Measurements from ENCODE around the gene MAP6. TPM values are rescaled to one million over a fixed set of nuclear protein-coding genes. Genes with fewer than 3 reads are reported as not detected.
A peak's percentile ranks its signal among the peaks of the same experiment; 100 is the strongest.

Gene MAP6
- total and polyA plus RNA-seq, 9 donors: 6.1 to 13.4 (median 9.8) TPM

DNA sequence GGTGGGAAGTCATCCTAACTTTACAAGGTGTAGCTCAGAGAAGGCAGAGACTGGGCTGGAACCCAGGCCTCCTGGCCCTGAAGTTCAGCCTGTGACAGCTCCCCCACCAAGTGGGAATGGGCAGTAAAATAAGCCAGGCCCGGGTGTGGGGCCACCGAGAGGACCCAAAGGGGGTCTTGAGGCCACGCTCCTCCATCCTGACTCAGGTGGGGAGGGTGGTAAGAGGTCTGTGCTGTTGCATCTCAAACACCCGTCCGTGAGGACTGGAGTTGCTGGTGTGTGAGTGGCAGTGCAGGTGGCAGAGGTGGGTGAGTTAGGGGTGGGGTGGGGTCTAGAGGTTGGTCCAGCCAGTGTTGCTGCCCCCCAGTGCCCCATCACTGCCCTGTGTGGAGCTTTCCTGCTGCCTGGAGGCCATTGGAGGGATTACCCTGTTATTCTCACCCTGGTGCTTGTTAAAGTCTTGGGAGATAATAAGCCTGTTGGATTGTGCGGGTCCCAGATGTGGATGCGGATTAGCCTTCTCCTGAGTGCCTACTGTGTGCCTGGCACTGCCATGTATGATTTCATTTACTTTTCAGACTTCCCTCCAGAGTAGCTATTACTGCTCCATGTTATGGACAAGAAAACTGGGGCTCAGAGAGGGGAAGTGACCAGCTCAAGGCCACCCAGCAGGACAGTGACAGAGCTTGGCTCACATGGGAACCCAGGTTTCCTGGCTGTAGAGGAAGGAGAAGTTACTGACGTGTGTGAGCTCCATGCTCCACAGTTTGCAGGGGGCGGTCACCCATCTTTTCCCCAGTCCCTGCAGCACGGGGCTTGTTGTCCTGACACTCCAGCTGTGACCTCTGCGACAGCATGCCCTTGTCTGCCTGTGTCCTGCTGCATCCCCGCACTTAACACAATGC, 93.9 kb downstream of the MAP6 start:
- no peak for DNase-seq
- H3K4me3 ChIP-seq (ENCODE audit: low read length): no peak overlapping the region
- H3K4me1 ChIP-seq (ENCODE audit: control insufficient read depth, insufficient read depth, low read length): peaks cover 10% of the 10 kb centered on the region
- H3K27me3 ChIP-seq (ENCODE audit: control insufficient read depth, insufficient read depth, low read length): no peaks in the 10 kb centered on the region
- H3K36me3 ChIP-seq (ENCODE audit: control insufficient read depth, insufficient read depth, low read length): peaks cover 44% of the 10 kb centered on the region
- no peaks in the 10 kb centered on the region for H3K9me3 ChIP-seq (replicated peaks; ENCODE audit: control insufficient read depth, low read depth, low read length)
- 60% methylated on average over 9 of the region's 12 CpGs for WGBS (ENCODE audit: insufficient coverage)
- H3K27ac ChIP-seq (ENCODE audit: low read length): no peak overlapping the region

DNA sequence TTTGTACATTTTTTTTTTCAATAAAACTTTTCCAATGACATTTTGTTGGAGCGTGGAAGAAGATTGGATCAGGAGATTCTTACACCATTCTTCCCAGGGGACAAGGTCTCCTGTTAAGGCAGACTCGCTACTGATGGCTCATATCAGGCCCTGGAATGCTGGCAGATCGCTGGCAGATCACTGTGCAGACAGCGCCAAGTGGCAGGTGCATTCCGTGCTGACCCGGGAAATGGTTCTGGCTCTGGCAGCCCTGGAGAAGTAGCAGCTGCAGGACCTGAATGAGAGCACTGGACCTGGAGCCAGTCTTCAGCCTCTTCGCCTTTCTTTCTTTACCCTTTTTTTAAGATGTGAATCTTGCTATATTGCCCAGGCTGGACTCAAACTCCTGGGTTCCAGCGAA, 96.1 kb downstream of the MAP6 start:
- 59% methylated on average over 7 of the region's 8 CpGs for WGBS (ENCODE audit: insufficient coverage)
- Histone ChIP-seq H3K9me3 (replicated peaks; ENCODE audit: control insufficient read depth, low read depth, low read length) (no peaks in the 10 kb centered on the region), H3K27me3 (ENCODE audit: control insufficient read depth, insufficient read depth, low read length) (no peaks in the 10 kb centered on the region), H3K4me1 (ENCODE audit: control insufficient read depth, insufficient read depth, low read length) (peaks cover 8% of the 10 kb centered on the region), H3K36me3 (ENCODE audit: control insufficient read depth, insufficient read depth, low read length) (peaks cover 64% of the 10 kb centered on the region), H3K27ac (ENCODE audit: low read length) (no peak overlapping the region), H3K4me3 (ENCODE audit: low read length) (no peak overlapping the region)
- DNase-seq: no peak

DNA sequence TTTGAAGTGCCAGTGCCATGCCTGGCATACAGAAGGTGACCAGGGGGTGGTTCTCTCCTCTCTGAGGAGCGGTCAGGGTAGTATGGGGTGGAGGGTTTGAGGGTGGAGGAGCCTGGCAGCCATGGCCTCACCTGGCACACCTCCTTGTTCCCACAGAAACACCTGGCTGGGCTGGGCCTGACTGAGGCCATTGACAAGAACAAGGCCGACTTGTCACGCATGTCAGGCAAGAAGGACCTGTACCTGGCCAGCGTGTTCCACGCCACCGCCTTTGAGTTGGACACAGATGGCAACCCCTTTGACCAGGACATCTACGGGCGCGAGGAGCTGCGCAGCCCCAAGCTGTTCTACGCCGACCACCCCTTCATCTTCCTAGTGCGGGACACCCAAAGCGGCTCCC, 97.2 kb downstream of the MAP6 start:
- 90% methylated on average over 13 of the region's 14 CpGs for WGBS (ENCODE audit: insufficient coverage)
- Histone ChIP-seq H3K9me3 (replicated peaks; ENCODE audit: control insufficient read depth, low read depth, low read length) (no peaks in the 10 kb centered on the region), H3K27ac (ENCODE audit: low read length) (no peak overlapping the region), H3K4me3 (ENCODE audit: low read length) (no peak overlapping the region), H3K36me3 (ENCODE audit: control insufficient read depth, insufficient read depth, low read length) (peaks cover 73% of the 10 kb centered on the region), H3K27me3 (ENCODE audit: control insufficient read depth, insufficient read depth, low read length) (no peaks in the 10 kb centered on the region), H3K4me1 (ENCODE audit: control insufficient read depth, insufficient read depth, low read length) (peaks cover 8% of the 10 kb centered on the region)
- no peak for DNase-seq

DNA sequence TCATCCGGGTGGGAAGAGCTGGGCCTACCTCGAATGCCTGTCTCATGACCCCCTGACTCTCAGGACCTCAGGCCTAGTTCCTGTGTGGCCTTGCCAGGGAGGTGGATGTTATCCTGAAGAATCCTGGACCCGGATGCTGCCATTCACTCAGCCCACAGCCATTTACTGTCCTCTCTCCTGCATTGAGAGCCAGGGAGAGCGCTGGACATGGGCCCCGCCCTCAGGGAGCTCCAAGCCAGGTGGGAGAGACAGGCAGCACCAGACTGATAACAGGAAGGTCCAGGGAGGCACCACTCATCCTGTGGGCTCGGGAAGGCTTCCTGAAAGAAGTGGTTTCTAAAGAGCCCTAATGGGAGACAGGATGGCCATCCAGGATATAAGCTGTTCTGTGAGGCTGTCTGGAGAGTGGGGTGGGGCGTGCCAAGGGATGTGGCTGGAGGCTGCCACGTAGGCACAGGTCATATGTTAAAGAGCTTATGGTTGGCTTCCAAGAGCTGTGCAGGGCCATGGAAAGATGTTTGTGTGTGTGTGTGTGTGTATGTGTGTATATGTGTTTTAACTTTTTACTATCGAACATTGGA, 98.2 kb downstream of the MAP6 start:
- Histone ChIP-seq H3K27ac (ENCODE audit: low read length) (no peak overlapping the region), H3K9me3 (replicated peaks; ENCODE audit: control insufficient read depth, low read depth, low read length) (no peaks in the 10 kb centered on the region), H3K4me3 (ENCODE audit: low read length) (no peak overlapping the region), H3K27me3 (ENCODE audit: control insufficient read depth, insufficient read depth, low read length) (no peaks in the 10 kb centered on the region), H3K4me1 (ENCODE audit: control insufficient read depth, insufficient read depth, low read length) (peaks cover 10% of the 10 kb centered on the region), H3K36me3 (ENCODE audit: control insufficient read depth, insufficient read depth, low read length) (peaks cover 80% of the 10 kb centered on the region)
- WGBS (ENCODE audit: insufficient coverage): 76% methylated on average over 4 of the region's 9 CpGs
- no peak for DNase-seq

DNA sequence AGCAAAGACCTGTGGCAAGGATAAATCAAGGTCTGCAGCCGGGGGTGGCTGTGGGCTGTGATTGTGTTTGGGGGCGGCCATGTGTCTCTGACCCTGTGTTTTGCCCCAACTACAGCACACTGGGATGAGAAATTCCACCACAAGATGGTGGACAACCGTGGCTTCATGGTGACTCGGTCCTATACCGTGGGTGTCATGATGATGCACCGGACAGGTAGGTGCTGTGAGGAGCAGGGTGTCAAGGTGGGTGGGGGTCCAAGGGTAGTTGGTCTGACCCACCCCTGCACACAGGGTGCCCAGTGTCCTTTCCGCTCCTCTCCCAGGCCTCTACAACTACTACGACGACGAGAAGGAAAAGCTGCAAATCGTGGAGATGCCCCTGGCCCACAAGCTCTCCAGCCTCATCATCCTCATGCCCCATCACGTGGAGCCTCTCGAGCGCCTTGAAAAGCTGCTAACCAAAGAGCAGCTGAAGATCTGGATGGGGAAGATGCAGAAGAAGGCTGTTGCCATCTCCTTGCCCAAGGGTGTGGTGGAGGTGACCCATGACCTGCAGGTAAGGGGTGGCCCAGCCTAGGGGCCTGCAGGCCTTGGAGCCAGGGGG, 100.1 kb downstream of the MAP6 start:
- 78% methylated on average over 12 of the region's 14 CpGs for WGBS (ENCODE audit: insufficient coverage)
- Histone ChIP-seq H3K36me3 (ENCODE audit: control insufficient read depth, insufficient read depth, low read length) (peaks cover 90% of the 10 kb centered on the region), H3K9me3 (replicated peaks; ENCODE audit: control insufficient read depth, low read depth, low read length) (no peaks in the 10 kb centered on the region), H3K4me1 (ENCODE audit: control insufficient read depth, insufficient read depth, low read length) (peaks cover 29% of the 10 kb centered on the region), H3K27me3 (ENCODE audit: control insufficient read depth, insufficient read depth, low read length) (no peaks in the 10 kb centered on the region), H3K4me3 (ENCODE audit: low read length) (no peak overlapping the region), H3K27ac (ENCODE audit: low read length) (no peak overlapping the region)
- DNase-seq: no peak

DNA sequence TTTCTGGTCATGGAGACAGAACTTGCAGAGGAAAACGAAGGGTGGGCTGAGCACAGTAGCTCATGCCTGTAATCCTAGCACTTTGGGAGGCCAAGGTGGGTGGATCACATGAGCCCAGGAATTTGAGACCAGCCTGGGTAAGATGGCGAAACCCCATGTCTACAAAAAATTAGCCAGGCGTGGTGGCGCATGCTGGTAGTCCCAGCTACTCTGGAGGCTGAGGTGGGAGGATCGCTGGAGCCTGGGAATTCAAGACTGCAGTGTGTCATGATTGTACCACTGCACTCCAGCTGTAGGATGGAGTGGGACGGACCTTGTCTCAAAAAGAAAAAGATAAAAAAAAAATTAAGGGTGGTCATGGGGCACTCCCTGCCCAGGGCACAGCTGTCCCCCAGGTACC, 100.9 kb downstream of the MAP6 start:
- WGBS (ENCODE audit: insufficient coverage): 78% methylated on average over 6 of the region's 6 CpGs
- H3K9me3 ChIP-seq (replicated peaks; ENCODE audit: control insufficient read depth, low read depth, low read length): no peaks in the 10 kb centered on the region
- H3K27ac ChIP-seq (ENCODE audit: low read length): no peak overlapping the region
- no peaks in the 10 kb centered on the region for H3K27me3 ChIP-seq (ENCODE audit: control insufficient read depth, insufficient read depth, low read length)
- no peak for DNase-seq
- peaks cover 85% of the 10 kb centered on the region for H3K36me3 ChIP-seq (ENCODE audit: control insufficient read depth, insufficient read depth, low read length)
- no peak overlapping the region for H3K4me3 ChIP-seq (ENCODE audit: low read length)
- H3K4me1 ChIP-seq (ENCODE audit: control insufficient read depth, insufficient read depth, low read length): peaks cover 34% of the 10 kb centered on the region

DNA sequence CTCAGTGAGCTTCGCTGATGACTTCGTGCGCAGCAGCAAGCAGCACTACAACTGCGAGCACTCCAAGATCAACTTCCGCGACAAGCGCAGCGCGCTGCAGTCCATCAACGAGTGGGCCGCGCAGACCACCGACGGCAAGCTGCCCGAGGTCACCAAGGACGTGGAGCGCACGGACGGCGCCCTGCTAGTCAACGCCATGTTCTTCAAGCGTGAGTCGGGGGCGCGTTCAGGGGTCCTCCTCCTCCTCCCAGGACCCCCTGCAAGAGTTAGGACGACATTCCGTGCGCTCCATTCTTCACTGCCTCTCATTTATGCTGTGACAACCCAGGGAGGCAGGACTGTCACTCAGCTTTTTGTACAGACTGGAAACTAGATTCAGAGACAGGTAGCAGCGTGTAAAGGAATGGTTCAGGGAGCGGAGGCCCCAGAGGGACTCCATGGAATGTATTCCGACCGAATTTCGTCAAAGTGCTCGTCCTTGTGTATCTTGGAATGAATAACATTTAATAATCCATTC, 102.0 kb downstream of the MAP6 start:
- Histone ChIP-seq H3K27ac (ENCODE audit: low read length) (no peak overlapping the region), H3K4me3 (ENCODE audit: low read length) (no peak overlapping the region), H3K27me3 (ENCODE audit: control insufficient read depth, insufficient read depth, low read length) (no peaks in the 10 kb centered on the region), H3K36me3 (ENCODE audit: control insufficient read depth, insufficient read depth, low read length) (peaks cover 73% of the 10 kb centered on the region), H3K4me1 (ENCODE audit: control insufficient read depth, insufficient read depth, low read length) (peaks cover 30% of the 10 kb centered on the region), H3K9me3 (replicated peaks; ENCODE audit: control insufficient read depth, low read depth, low read length) (no peaks in the 10 kb centered on the region)
- DNase-seq: no peak
- 90% methylated on average over 25 of the region's 34 CpGs for WGBS (ENCODE audit: insufficient coverage)

DNA sequence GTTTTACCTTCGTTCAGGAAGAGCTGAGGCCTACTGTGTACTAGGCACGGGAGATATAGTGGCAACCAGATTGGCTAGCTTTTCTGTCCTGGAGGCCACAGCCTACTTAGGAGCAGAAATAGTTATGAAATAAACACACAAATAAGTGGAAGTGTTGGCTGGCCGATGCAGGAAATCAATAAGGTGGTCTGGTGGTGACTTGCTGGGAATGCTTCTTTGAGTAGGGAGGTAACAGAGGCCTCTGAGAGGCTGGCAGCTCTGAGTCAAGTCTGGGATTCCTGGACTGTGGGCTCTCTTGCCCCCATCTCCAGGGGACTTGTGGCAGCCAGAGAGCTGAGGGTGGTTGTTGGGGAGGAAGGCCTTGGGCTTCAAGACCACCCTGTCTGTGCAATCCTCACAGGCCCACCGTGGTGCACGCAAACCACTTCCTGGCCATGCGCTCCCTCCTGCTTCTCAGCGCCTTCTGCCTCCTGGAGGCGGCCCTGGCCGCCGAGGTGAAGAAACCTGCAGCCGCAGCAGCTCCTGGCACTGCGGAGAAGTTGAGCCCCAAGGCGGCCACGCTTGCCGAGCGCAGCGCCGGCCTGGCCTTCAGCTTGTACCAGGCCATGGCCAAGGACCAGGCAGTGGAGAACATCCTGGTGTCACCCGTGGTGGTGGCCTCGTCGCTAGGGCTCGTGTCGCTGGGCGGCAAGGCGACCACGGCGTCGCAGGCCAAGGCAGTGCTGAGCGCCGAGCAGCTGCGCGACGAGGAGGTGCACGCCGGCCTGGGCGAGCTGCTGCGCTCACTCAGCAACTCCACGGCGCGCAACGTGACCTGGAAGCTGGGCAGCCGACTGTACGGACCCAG, 102.7 kb downstream of the MAP6 start:
- Histone ChIP-seq H3K9me3 (replicated peaks; ENCODE audit: control insufficient read depth, low read depth, low read length) (no peaks in the 10 kb centered on the region), H3K4me1 (ENCODE audit: control insufficient read depth, insufficient read depth, low read length) (peaks cover 37% of the 10 kb centered on the region), H3K4me3 (ENCODE audit: low read length) (no peak overlapping the region), H3K27me3 (ENCODE audit: control insufficient read depth, insufficient read depth, low read length) (no peaks in the 10 kb centered on the region), H3K36me3 (ENCODE audit: control insufficient read depth, insufficient read depth, low read length) (peaks cover 66% of the 10 kb centered on the region), H3K27ac (ENCODE audit: low read length) (peak overlapping the region; percentile 59)
- 77% methylated on average over 41 of the region's 43 CpGs for WGBS (ENCODE audit: insufficient coverage)
- no peak for DNase-seq

DNA sequence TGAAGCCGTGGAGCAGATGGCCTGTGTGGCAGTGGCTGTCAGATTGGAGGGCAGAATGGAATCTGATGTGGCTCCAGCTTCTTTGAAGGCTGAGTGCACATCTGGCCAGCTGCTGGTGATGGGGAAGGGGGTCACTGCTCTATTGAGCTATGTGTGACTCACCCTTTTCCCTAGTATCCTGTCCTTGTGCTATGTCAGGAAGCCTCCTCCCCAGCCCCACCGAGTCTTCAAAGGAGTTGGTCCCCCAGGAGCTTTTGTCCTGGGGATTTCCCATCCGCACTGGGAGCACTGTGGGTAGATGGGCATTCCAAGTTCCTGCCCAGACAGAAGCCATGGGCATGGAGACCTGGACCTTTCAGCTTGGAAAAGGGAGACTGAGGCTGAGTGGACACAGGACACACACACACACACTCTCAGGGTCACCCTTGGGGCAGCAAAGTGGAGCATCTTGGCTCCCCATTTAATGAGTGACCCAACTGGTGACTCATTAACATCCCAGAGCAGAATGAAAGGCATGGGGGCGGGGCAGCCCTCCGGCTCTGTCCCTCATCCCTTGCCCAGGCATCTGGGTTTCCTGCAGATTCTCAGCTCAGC, 103.5 kb downstream of the MAP6 start:
- Histone ChIP-seq H3K36me3 (ENCODE audit: control insufficient read depth, insufficient read depth, low read length) (peaks cover 58% of the 10 kb centered on the region), H3K4me3 (ENCODE audit: low read length) (no peak overlapping the region), H3K27me3 (ENCODE audit: control insufficient read depth, insufficient read depth, low read length) (no peaks in the 10 kb centered on the region), H3K27ac (ENCODE audit: low read length) (peak overlapping the region; percentile 100), H3K9me3 (replicated peaks; ENCODE audit: control insufficient read depth, low read depth, low read length) (no peaks in the 10 kb centered on the region), H3K4me1 (ENCODE audit: control insufficient read depth, insufficient read depth, low read length) (peaks cover 45% of the 10 kb centered on the region)
- WGBS (ENCODE audit: insufficient coverage): 30% methylated on average over 3 of the region's 5 CpGs
- no peak for DNase-seq

Data from muscle of leg (tissue), 11 donors.